H9 (cell line): ENCODE results near the gene SGIP1. TPM values are rescaled to one million over a fixed set of nuclear protein-coding genes. Genes with fewer than 3 reads are reported as not detected.

Source experiments
- DNase-seq: peaks from one replicate; pipeline ENCODE4 v3.0.0-alpha.2; 2017
- H2AFZ ChIP-seq: one replicate; pipeline ENCODE4 v1.6.1; 2013; ENCODE audit warnings: mild to moderate bottlenecking, low read length, control low read depth, moderate library complexity
- H2AK5ac ChIP-seq: 2 replicates; pipeline ENCODE4 v1.6.1; 2013; ENCODE audit warnings: low read length, control low read depth, mixed read lengths; ENCODE audit not compliant: insufficient read length
- H2BK120ac ChIP-seq: one replicate; pipeline ENCODE4 v1.6.1; 2013; ENCODE audit warnings: low read depth, mild to moderate bottlenecking, low read length, control low read depth, inconsistent platforms; ENCODE audit not compliant: poor library complexity, severe bottlenecking
- H2BK12ac ChIP-seq: 2 replicates; pipeline ENCODE4 v1.6.1; 2013; ENCODE audit warnings: low read length, control low read depth, mixed read lengths, low read depth; ENCODE audit not compliant: insufficient read length
- H2BK15ac ChIP-seq: 2 replicates; pipeline ENCODE4 v1.6.1; 2013; ENCODE audit warnings: low read depth, low read length, control low read depth
- H2BK20ac ChIP-seq: one replicate; pipeline ENCODE4 v1.6.1; 2013; ENCODE audit warnings: low read depth, mild to moderate bottlenecking, low read length, control low read depth, inconsistent platforms; ENCODE audit not compliant: poor library complexity, severe bottlenecking
- H2BK5ac ChIP-seq: 2 replicates; pipeline ENCODE4 v1.6.1; 2013; ENCODE audit warnings: low read length, control low read depth, mixed read lengths; ENCODE audit not compliant: insufficient read length
- H3K14ac ChIP-seq: 2 replicates; pipeline ENCODE4 v1.6.1; 2013; ENCODE audit warnings: low read length, control low read depth; ENCODE audit not compliant: insufficient read depth
- H3K18ac ChIP-seq: 2 replicates; pipeline ENCODE4 v1.6.1; 2013; ENCODE audit warnings: low read depth, mild to moderate bottlenecking, mixed read lengths, low read length, control low read depth; ENCODE audit not compliant: insufficient read length
- H3K23ac ChIP-seq: 2 replicates; pipeline ENCODE4 v1.6.1; 2013; ENCODE audit warnings: low read length, control low read depth, mixed read lengths, low read depth; ENCODE audit not compliant: insufficient read length
- H3K23me2 ChIP-seq: 2 replicates; pipeline ENCODE4 v1.6.1; 2013; ENCODE audit warnings: low read depth, mild to moderate bottlenecking, mixed read lengths, low read length, control low read depth; ENCODE audit not compliant: insufficient read length, poor library complexity, severe bottlenecking
- H3K27ac ChIP-seq: 2 replicates; pipeline ENCODE4 v1.5.1; 2013; ENCODE audit warnings: low read length, control low read depth, mixed read lengths, low read depth; ENCODE audit not compliant: insufficient read length
- H3K27me3 ChIP-seq: 2 replicates; pipeline ENCODE4 v1.6.1; 2013; ENCODE audit warnings: low read length, control low read depth, inconsistent platforms; ENCODE audit not compliant: insufficient read depth
- H3K4ac ChIP-seq: 2 replicates; pipeline ENCODE4 v1.6.1; 2013; ENCODE audit warnings: low read depth, mild to moderate bottlenecking, control low read depth, inconsistent platforms, low read length, moderate library complexity
- H3K4me1 ChIP-seq: 2 replicates; pipeline ENCODE4 v1.6.1; 2013; ENCODE audit warnings: low read length, control low read depth, inconsistent platforms; ENCODE audit not compliant: insufficient read depth
- H3K4me2 ChIP-seq: 2 replicates; pipeline ENCODE4 v1.6.1; 2013; ENCODE audit warnings: low read length, control low read depth, mixed read lengths; ENCODE audit not compliant: insufficient read length, insufficient read depth
- H3K56ac ChIP-seq: 2 replicates; pipeline ENCODE4 v1.6.1; 2013; ENCODE audit warnings: low read depth, mild to moderate bottlenecking, mixed read lengths, low read length, control low read depth; ENCODE audit not compliant: insufficient read length
- H3K79me1 ChIP-seq: 2 replicates; pipeline ENCODE4 v1.6.1; 2013; ENCODE audit warnings: low read depth, mild to moderate bottlenecking, moderate library complexity, low read length, control low read depth, inconsistent platforms; ENCODE audit not compliant: insufficient read depth, poor library complexity, severe bottlenecking
- H3K79me2 ChIP-seq: 2 replicates; pipeline ENCODE4 v1.6.1; 2013; ENCODE audit warnings: low read length, control low read depth, inconsistent platforms; ENCODE audit not compliant: insufficient read depth
- H3K9ac ChIP-seq: 2 replicates; pipeline ENCODE4 v1.6.1; 2013; ENCODE audit warnings: low read length, control low read depth, mixed read lengths; ENCODE audit not compliant: insufficient read length; ENCODE audit errors: extremely low read depth
- H3K9me3 ChIP-seq: one replicate; pipeline ENCODE4 v1.6.1; 2013; ENCODE audit warnings: low read depth, low read length, inconsistent platforms; ENCODE audit not compliant: control insufficient read depth
- H3T11ph ChIP-seq: one replicate; pipeline ENCODE4 v1.6.1; 2013; ENCODE audit warnings: mild to moderate bottlenecking, low read length, control low read depth, inconsistent platforms
- H4K20me1 ChIP-seq: one replicate; pipeline ENCODE4 v1.6.1; 2013; ENCODE audit not compliant: control insufficient read depth, insufficient read length, insufficient read depth
- H4K5ac ChIP-seq: 2 replicates; pipeline ENCODE4 v1.6.1; 2013; ENCODE audit warnings: low read depth, mild to moderate bottlenecking, mixed read lengths, low read length, control low read depth; ENCODE audit not compliant: insufficient read length
- H4K8ac ChIP-seq: replicated peaks from 2 replicates; pipeline ENCODE4 v1.6.1; 2013; ENCODE audit warnings: low read length, control low read depth, mixed read lengths, low read depth; ENCODE audit not compliant: insufficient read length
- H4K91ac ChIP-seq: 2 replicates; pipeline ENCODE4 v1.6.1; 2013; ENCODE audit warnings: low read depth, mild to moderate bottlenecking, moderate library complexity, mixed read lengths, low read length, control low read depth; ENCODE audit not compliant: insufficient read length
- H3K27ac Mint-ChIP-seq, 3 experiments: 2 replicates in 2 of 3; 3 replicates in 1 of 3; pipeline ENCODE4 v1.8.0; 2020 to 2021; ENCODE audit warnings: mixed read lengths in 3 of 3, mild to moderate bottlenecking in 1 of 3, moderate library complexity in 1 of 3
- H3K27me3 Mint-ChIP-seq: 2 replicates; pipeline ENCODE4 v1.8.0; 2021; ENCODE audit warnings: low read depth, mild to moderate bottlenecking, moderate library complexity, mixed read lengths
- H3K36me3 Mint-ChIP-seq, 3 experiments: 2 replicates in 2 of 3; 3 replicates in 1 of 3; pipeline ENCODE4 v1.8.0; 2020 to 2021; ENCODE audit warnings: low read depth in 3 of 3, mixed read lengths in 3 of 3; ENCODE audit not compliant: insufficient read depth in 1 of 3
- H3K4me1 Mint-ChIP-seq, 2 experiments: 2 replicates each; pipeline ENCODE4 v1.8.0; 2020; ENCODE audit warnings: mixed read lengths in 2 of 2
- H3K4me3 Mint-ChIP-seq, 2 experiments: 2 replicates in 1 of 2; 3 replicates in 1 of 2; pipeline ENCODE4 v1.8.0; 2020 to 2021; ENCODE audit warnings: mild to moderate bottlenecking in 2 of 2, mixed read lengths in 2 of 2, moderate library complexity in 1 of 2
- H3K9me3 Mint-ChIP-seq, 2 experiments: 2 replicates in 1 of 2; 3 replicates in 1 of 2; pipeline ENCODE4 v1.8.0; 2020; ENCODE audit warnings: mild to moderate bottlenecking in 2 of 2, mixed read lengths in 2 of 2, moderate library complexity in 1 of 2
- CTCF ChIP-seq: fragments of 200-600 bp; sonication (generic); conservative IDR thresholded peaks from 3 replicates; pipeline ENCODE4 v1.8.0; 2021; ENCODE audit warnings: antibody characterized with exemption, mild to moderate bottlenecking
- WGBS: extraction: QIAGEN DNeasy Blood & Tissue Kit; methylation state at CpG from one replicate; pipeline ENCODE4 v1.1.7; 2013; ENCODE audit warnings: missing lambda C conversion rate, low lambda C conversion rate, mixed read lengths; ENCODE audit not compliant: insufficient read length; ENCODE audit errors: extremely low coverage; 5-methylcytosine and 5-hydroxymethylcytosine counted together
- total RNA-seq: library from RNA; stranded (reverse); gene quantifications from 2 replicates; pipeline ENCODE4 v1.2.1, GENCODE V29; 2021

SGIP1 gene
- total RNA-seq, 1 experiment from 2014 or later = 1.5 TPM

DNA sequence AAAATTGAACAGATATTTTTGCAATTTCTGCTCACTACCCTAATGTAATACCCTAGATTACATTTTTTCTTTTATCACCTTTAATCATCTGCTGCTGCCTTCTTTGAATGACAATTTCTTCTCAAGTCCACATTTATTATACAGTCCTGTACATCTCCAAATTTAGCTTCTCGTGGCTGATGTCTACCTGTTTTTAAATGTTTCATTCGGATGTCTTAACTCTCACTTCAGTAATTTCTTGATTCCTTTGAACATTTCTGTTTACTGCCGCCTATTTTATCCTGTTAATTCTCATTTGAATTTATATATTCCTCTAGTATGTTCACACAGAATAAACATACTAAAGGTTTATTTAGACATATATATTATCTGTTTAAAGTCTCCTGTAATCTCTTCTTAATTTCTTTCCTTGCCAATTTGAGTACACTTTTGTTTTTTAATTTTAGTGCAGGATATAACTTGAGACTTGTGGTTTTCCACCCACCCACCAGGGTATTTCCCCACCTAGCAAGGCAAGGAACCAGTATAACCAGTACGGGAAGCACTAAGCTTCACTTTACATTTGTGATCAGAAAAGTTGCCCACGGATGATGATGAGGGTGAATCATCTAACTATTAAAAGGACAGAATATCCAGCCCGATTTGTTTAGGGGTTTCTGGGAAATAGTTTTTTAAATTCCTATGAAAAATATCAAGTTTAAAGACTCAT is 254.4 kb downstream of the SGIP1 start:
- Histone ChIP-seq H3K23me2 (no peaks in the 10 kb centered on the region), H3K18ac (no peak overlapping the region), H2BK20ac (no peak overlapping the region), H3K79me1 (no peaks in the 10 kb centered on the region), H2BK5ac (no peak overlapping the region), H4K91ac (no peak overlapping the region), H2AK5ac (no peak overlapping the region), H2BK120ac (no peak overlapping the region), H2BK12ac (no peak overlapping the region), H3K23ac (no peak overlapping the region), H3K27me3 (no peaks in the 10 kb centered on the region), H3K4me1 (no peaks in the 10 kb centered on the region), H4K5ac (no peak overlapping the region), H3K14ac (no peak overlapping the region), H3K27ac (no peak overlapping the region), H4K8ac (no peak overlapping the region), H2AFZ (no peak overlapping the region), H3K4me2 (no peak overlapping the region), H3K79me2 (no peaks in the 10 kb centered on the region), H2BK15ac (no peak overlapping the region), H3K9ac (peak overlapping the region; percentile 23), H3K56ac (no peak overlapping the region), H3K9me3 (no peaks in the 10 kb centered on the region), H3T11ph (no peak overlapping the region), H3K4ac (no peak overlapping the region), H4K20me1 (no peaks in the 10 kb centered on the region)
- DNase-seq = no peak
- Mint-ChIP-seq H3K4me3 (no peak overlapping the region), H3K27me3 (no peaks in the 10 kb centered on the region), H3K4me1 (peaks cover 0 to 6% of the 10 kb centered on the region in 2 experiments; a peak in 3 of 4 replicates), H3K9me3 (no peaks in the 10 kb centered on the region; a peak in 1 of 5 replicates), H3K27ac (no peak overlapping the region; a peak in 1 of 7 replicates), H3K36me3 (no peaks in the 10 kb centered on the region)
- no CpG with 5 or more reads among the region's 6 CpGs for WGBS
- no peak for TF ChIP-seq CTCF
